Measurements from ENCODE around the gene RHOJ. TPM values are rescaled to one million over a fixed set of nuclear protein-coding genes. Genes with fewer than 3 reads are reported as not detected.

The RHOJ gene
- total RNA-seq: 10 to 100 TPM; 21.5 to 32.7 TPM
- 10 to 100 TPM; 54.9 to 66.7 (median 63.9) TPM for polyA plus RNA-seq (ENCODE audit: insufficient read length in 6 of 6)
- long read RNA-seq, donor 1, transcript RHOJ-201 (5 exons, 3,302 nt): major isoform, 33 of 38 reads
- long read RNA-seq, donor 1, transcript RHOJ-202 (4 exons, 548 nt): minor isoform, 5 of 38 reads
- long read RNA-seq, donor 1, partial matches to known transcripts: 0 of 38 reads
- long read RNA-seq, donor 1, other reads (novel, unspliced or antisense): 0 of 38 reads
- long read RNA-seq, donor 2, transcript RHOJ-201 (5 exons, 3,302 nt): major isoform, 34 of 82 reads
- long read RNA-seq, donor 2, partial matches to known transcripts: 44 of 82 reads
- long read RNA-seq, donor 2, other reads (novel, unspliced or antisense): 0 of 82 reads
- long read RNA-seq, donor 3, transcript RHOJ-201 (5 exons, 3,302 nt): major isoform, 20 of 51 reads
- long read RNA-seq, donor 3, partial matches to known transcripts: 30 of 51 reads
- long read RNA-seq, donor 3, other reads (novel, unspliced or antisense): 0 of 51 reads
- long read RNA-seq, donor 4, transcript RHOJ-201 (5 exons, 3,302 nt): major isoform, 5 of 7 reads
- long read RNA-seq, donor 4, partial matches to known transcripts: 0 of 7 reads
- long read RNA-seq, donor 4, other reads (novel, unspliced or antisense): 1 of 7 reads
- long read RNA-seq, donor 5, transcript RHOJ-201 (5 exons, 3,302 nt): major isoform, 18 of 28 reads
- long read RNA-seq, donor 5, partial matches to known transcripts: 7 of 28 reads
- long read RNA-seq, donor 5, other reads (novel, unspliced or antisense): 0 of 28 reads
- long read RNA-seq, donor 6, transcript RHOJ-201 (5 exons, 3,302 nt): major isoform, 14 of 16 reads
- long read RNA-seq, donor 6, partial matches to known transcripts: 0 of 16 reads
- long read RNA-seq, donor 6, other reads (novel, unspliced or antisense): 0 of 16 reads
- long read RNA-seq, donor 7, transcript RHOJ-201 (5 exons, 3,302 nt): major isoform, 20 of 43 reads
- long read RNA-seq, donor 7, partial matches to known transcripts: 21 of 43 reads
- long read RNA-seq, donor 7, other reads (novel, unspliced or antisense): 0 of 43 reads
- long read RNA-seq, donor 8, transcript RHOJ-201 (5 exons, 3,302 nt): major isoform, 29 of 38 reads
- long read RNA-seq, donor 8, partial matches to known transcripts: 6 of 38 reads
- long read RNA-seq, donor 8, other reads (novel, unspliced or antisense): 0 of 38 reads
- long read RNA-seq, donor 9, partial matches to known transcripts: 0 of 1 reads
- long read RNA-seq, donor 9, other reads (novel, unspliced or antisense): 0 of 1 reads
- long read RNA-seq, donor 10, transcript RHOJ-201 (5 exons, 3,302 nt): major isoform, 6 of 6 reads
- long read RNA-seq, donor 10, partial matches to known transcripts: 0 of 6 reads
- long read RNA-seq, donor 10, other reads (novel, unspliced or antisense): 0 of 6 reads
- long read RNA-seq, donor 11, transcript RHOJ-201 (5 exons, 3,302 nt): major isoform, 5 of 7 reads
- long read RNA-seq, donor 11, partial matches to known transcripts: 0 of 7 reads
- long read RNA-seq, donor 11, other reads (novel, unspliced or antisense): 0 of 7 reads
- long read RNA-seq, donor 12, transcript RHOJ-201 (5 exons, 3,302 nt): major isoform, 26 of 28 reads
- long read RNA-seq, donor 12, partial matches to known transcripts: 0 of 28 reads
- long read RNA-seq, donor 12, other reads (novel, unspliced or antisense): 0 of 28 reads

DNA sequence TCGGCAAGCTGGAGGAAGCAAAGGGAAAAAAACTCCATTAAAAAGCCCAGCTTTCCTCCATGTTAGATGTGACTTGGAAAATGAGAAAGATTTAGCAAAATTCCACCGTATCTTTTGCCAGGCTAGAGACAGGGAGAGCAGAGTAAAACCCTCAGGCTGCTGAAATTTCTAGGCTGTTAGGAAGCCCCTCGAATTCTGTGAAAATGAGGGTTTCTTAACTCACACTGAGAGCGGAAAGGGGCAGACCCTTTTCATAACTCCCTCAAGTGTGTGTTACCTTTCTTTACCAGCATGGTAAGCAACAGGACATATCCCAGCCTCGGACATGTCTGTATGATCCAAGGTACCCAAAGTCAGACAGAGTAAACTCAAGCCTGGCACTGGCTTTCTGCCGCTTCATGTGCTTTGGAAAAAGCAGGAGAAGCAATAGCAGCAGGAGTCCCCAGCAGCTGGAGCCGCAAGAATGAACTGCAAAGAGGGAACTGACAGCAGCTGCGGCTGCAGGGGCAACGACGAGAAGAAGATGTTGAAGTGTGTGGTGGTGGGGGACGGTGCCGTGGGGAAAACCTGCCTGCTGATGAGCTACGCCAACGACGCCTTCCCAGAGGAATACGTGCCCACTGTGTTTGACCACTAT lies at the start of gene RHOJ:
RHOJ (plus strand) TSS at position 37 of the 637 bp plus-strand sequence; CDS start at position 464, 427 bp downstream.
- H3K27ac ChIP-seq: peak within 1 kb of the TSS; percentile 79 to 90
- intact Hi-C loops (cut with DNase I): no loop called here
- H3K36me3 ChIP-seq: no peaks in the 10 kb centered on the region
- no peaks in the 10 kb centered on the region for H3K4me1 ChIP-seq
- no peaks in the 10 kb centered on the region for H3K9me3 ChIP-seq
- TF ChIP-seq, protein P1, sequence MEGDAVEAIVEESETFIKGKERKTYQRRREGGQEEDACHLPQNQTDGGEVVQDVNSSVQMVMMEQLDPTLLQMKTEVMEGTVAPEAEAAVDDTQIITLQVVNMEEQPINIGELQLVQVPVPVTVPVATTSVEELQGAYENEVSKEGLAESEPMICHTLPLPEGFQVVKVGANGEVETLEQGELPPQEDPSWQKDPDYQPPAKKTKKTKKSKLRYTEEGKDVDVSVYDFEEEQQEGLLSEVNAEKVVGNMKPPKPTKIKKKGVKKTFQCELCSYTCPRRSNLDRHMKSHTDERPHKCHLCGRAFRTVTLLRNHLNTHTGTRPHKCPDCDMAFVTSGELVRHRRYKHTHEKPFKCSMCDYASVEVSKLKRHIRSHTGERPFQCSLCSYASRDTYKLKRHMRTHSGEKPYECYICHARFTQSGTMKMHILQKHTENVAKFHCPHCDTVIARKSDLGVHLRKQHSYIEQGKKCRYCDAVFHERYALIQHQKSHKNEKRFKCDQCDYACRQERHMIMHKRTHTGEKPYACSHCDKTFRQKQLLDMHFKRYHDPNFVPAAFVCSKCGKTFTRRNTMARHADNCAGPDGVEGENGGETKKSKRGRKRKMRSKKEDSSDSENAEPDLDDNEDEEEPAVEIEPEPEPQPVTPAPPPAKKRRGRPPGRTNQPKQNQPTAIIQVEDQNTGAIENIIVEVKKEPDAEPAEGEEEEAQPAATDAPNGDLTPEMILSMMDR (IDR thresholded peaks at IDR 0.05): no peak
- peaks cover 0 to 10% of the 10 kb centered on the region in 2 donors for H3K27me3 ChIP-seq
- ATAC-seq (peak; percentile 12), DNase-seq (peak; percentile 34 to 60 (median 48))
- peak within 1 kb of the TSS; percentile 32 to 38 for H3K4me3 ChIP-seq

- Histone ChIP-seq H3K9me3 (peaks cover 0 to 3% of the 10 kb centered on the region in 2 donors), H3K27me3 (no peaks in the 10 kb centered on the region), H3K4me1 (no peaks in the 10 kb centered on the region), H3K27ac (no peak overlapping the region), H3K4me3 (no peak overlapping the region), H3K36me3 (no peaks in the 10 kb centered on the region)
- DNase-seq (no peak), ATAC-seq (peak; percentile 17)
- TF ChIP-seq, protein P1 (IDR thresholded peaks at IDR 0.05): no peak
- intact Hi-C loops (cut with DNase I): no loop called here
Observed at GRCh38 chr14:63155511-63156185, 48.6 kb upstream of the RHOJ start.

DNA sequence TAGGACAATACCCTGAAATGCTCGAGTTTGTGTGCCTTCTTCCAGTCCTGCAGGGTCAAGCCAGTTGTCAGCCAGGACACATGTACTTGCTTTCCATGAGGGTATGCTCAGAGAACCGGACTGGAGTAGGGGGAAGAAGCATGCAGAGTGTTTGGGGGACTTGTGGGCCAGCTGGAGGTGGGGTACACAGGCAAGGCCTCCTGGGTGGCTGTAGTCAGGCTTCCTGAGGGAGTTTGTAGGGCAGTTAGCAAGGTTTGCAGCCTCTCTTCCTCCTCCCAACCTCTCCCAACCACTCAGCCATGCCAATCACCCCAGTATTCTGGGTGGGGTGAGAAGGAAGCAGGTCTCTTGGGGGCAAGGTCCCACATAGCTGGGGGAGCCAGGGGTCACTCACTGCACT lies 47.0 kb upstream of the RHOJ start:
- TF ChIP-seq, protein P1 (IDR thresholded peaks at IDR 0.05): no peak
- intact Hi-C loops (cut with DNase I): no loop called here
- Histone ChIP-seq H3K9me3 (no peaks in the 10 kb centered on the region), H3K36me3 (no peaks in the 10 kb centered on the region), H3K4me1 (no peaks in the 10 kb centered on the region), H3K27me3 (no peaks in the 10 kb centered on the region), H3K27ac (no peak overlapping the region), H3K4me3 (no peak overlapping the region)
- no peak for ATAC-seq
- DNase-seq: no peak

GRCh38 chr14:63163306-63163705 lies 40.9 kb upstream of the RHOJ start:
- Histone ChIP-seq H3K36me3 (no peaks in the 10 kb centered on the region), H3K27me3 (no peaks in the 10 kb centered on the region), H3K9me3 (peaks cover 0 to 15% of the 10 kb centered on the region in 2 donors), H3K4me3 (no peak overlapping the region), H3K27ac (no peak overlapping the region), H3K4me1 (no peaks in the 10 kb centered on the region)
- intact Hi-C loops (cut with DNase I): no loop called here
- ATAC-seq: no peak
- DNase-seq: no peak
- TF ChIP-seq, protein P1 (IDR thresholded peaks at IDR 0.05): no peak

Data from left lung (tissue), 14 donors.